ENCODE results near the gene DTYMK.

DTYMK gene

DNA sequence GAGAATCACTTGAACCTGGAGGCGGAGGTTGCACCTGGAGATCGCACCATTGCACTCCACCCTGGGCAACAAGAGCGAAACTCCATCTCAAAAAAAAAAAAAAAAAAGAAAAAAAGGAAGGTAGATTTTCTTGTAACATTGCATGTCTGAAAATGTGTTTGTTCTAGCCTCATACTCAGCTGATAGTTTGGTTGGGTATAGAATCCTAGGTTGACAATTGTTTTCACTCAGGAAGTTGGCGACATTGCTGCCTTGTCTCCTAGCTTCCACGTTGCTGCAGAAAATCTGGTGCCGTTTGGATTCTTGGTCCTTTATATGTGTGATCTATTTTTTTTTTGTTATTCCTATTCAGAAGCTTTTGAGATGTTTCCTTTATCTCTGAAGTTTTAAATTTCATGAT, 19.9 kb upstream of the DTYMK start:
- peak; percentile 10 for DNase-seq (ENCODE audit: low read depth)

DNA sequence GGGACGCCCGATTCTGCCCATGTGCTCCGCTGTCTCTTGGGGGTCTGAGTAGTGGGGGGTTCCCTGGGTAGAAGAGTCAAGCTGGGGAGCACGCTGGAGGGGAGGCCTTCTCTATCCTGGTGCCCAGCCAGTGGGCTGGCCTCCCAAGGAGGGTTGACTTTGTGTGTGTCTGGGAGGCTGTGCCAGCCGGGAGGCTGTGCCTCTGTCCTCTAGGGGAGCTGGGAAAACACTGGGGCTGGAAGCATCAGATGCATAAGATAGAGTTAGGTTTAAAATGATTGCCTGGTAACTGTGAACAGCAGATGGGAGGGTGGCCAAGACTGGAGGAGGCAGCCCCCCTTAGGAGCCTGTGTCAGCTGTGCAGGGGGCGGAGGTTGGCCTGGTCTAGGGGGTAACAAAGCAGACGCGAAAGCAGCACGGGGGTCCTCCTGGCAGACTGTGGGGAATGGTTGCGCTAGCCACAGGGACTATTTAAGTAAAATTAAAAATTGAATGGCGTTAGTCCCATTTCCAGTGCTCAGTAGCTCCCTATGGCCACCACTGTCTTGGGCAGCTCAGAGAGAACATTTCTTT, 16.5 kb upstream of the DTYMK start:
- DNase-seq (ENCODE audit: low read depth), result no peak

DNA sequence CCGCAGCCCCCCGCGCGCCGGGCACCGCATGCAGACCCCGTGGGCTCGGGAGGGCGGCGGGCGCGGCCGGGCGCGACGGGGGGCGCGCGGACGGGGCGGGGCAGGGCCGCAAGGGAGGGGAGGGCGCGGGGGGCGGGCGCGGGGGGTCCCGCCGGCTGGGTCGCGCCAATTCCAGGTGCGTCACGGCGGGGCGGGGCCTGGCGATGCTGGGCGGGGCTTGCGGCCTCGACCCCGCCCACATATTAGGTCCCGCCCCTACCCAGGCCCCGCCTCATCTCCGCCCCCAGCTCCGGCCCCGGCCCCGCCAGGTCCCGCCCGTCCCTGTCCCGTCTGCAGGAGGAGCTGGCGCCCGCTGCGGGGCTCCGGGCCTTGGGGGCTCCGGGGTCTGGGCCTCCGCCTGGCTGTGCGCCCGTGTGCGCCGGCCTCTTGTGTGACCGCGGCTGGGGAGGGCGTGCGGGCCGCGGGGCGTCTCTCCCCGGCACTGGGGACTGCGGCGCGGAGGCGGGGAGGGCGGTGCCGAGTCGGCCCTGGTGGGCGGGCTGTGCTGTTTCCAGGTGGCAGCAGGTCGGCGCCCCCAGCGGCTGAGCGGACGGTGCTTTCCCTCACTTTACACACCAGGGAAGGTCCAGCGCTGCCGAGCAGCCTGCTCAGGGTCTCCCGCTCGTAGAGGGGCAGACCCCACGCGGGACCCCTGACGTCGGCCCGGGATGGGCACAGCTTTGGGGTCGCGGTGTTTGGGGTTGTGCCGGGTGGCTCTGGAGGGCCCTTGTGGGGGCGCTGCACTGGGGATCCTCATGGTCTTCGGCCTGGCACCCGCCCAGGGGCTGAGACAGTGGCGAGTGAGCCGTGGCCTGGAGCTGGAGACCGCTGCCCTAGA, 15.8 kb upstream of the DTYMK start:
- peak; percentile 62 for DNase-seq (ENCODE audit: low read depth)

DNA sequence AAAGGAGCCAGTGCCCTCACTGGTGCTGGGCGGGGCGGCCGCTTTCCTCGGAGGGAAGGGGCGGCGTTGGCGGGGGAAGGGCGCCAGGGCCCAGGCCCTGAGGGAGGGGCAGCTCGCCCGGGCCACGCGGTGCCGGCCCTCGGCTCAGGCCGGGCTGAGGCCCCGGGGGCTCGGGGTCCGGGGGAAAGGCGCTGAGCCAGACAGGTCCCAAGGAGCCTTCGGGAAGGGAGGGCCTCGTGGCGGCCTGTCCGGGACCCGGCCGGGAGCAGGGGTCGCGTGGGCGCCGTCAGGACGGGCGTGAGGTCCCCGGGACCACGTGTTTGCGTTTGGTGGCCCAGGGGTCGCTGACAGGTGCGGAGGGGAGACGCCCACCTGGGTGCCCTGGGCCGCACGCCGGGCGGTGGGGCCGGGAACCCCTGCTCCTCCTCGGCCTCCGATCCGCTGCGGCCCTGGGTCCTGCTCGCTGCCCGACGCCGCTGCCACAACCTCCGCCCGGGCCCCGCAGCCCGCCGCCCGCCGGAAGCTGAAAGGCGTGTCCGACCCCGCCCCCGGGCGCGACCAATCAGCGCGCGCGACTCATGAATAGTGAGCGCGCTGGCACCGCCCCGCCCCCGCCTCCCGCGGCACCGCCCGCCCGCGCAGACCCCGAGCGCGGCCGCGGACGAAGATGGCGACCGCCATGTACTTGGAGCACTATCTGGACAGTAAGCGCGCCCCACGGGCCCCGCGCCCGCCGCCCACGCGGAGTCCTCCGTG, 15.0 kb upstream of the DTYMK start, which contains the start of gene ING5:
TSS of gene ING5 (plus strand) at position 641 of the 756 bp plus-strand sequence. CDS start at position 668, 27 bp downstream.
- peak; percentile 82 for DNase-seq (ENCODE audit: low read depth)

DNA sequence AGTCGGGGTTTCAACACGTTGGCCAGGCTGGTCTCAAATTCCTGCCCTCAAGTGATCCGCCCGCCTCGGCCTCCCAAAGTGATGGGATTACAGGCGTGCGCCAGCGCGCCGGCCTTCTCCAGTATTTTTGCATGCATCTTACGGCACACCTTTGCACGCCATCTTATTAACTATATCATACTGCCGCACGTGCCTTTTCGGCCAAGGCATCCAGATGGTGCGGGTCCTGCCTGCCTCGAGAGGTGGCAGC, 14.5 kb upstream of the DTYMK start:
- DNase-seq (ENCODE audit: low read depth), result peak; percentile 64

DNA sequence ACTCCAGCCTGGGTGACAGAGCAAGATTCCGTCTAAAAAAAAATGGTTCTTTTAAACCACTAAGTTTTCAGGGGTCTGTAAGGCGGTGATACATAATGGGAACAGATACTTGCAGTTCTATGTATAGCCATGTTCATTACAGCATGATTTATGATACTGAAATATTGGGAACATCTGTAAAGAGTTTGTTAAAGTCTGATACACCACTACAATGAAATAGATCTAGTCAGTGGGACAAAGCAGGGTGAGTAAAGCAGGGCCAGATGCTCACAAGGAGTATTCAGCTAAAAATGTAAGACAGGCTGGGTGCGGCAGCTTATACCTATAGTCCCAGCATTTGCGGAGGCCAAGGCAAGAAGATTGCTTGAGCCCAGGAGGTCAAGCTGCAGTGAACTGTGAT, 9.0 kb upstream of the DTYMK start:
- DNase-seq (ENCODE audit: low read depth), result no peak

DNA sequence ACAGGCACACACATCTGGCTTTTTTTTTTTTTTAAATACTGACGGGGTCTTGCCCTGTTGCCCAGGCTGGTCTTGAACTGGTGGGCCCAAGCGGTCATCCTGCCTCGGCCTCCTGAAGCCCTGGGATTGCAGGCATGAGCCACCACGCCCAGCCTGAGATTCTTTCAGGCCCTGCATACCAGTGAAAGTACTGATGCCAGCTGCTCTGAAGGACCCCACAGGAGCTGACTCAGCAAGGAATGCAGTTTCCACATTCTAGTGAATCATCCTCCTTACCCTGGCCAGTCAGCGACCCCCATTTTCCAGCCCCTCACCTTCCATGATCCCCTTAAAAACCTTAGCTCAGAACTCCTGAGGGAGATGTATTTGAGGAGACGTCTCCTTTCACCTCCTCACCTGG, 5.8 kb upstream of the DTYMK start:
- peak; percentile 91 for DNase-seq (ENCODE audit: low read depth)

DNA sequence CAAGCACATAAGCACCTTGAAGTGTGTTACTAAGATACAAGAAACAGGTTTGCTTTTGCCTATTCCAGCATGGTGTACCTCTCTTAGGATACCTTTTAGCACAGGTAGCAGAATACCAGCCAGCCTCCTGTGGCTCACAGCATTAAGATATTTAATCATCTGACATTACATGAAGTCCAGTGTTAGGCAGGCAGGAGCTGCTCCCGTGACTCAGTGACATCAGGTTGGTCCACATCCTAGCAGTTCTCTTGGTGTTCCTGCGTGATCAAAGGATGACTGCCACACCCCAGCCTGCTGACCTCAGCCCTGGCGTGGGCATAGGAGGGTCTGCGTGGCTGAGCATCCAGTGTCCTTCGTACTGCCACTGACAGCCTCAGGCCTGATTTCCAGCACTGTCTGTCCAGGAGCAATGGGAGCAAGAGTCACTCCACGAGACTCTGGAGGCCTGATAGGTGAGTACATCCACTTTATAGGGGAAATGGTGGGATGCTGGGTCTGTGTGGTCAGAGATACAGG, 3.6 kb upstream of the DTYMK start:
- DNase-seq (ENCODE audit: low read depth), result no peak

DNA sequence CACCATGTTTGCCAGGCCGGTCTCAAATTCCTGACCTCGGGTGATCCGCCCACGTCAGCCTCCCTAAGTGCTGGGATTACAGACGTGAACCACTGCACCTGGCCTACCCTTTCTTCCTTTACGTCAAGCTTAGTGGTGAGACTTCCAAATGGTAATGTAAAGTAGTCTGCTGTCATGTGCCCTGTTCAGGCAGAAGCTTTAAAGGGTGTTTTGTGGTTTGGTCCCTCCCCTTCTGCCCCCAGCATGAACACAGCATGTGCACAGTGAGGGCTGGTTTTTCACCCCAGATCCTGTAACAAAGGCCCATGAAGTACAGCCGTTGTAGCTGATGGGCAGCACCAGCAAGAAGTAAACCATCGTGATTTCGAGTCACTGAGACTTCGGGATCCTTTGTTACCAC, 2.7 kb upstream of the DTYMK start:
- no peak for DNase-seq (ENCODE audit: low read depth)

DNA sequence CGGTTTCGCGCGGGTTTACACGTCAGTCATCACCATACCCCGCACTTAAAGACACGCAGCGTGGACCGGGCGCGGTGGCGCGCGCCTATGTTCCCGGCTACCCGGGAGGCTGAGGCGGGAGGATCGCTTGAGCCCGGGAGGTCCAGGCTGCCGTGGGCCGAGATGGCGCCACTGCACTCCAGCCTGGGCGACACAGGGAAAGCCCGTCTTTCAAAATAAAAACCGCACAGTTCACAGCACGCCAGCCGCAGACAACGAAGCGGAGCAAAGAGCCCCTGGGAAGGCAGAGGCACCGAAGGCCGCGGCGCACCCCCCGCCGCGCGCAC, 328 bp downstream of the DTYMK start:
- no peak for DNase-seq (ENCODE audit: low read depth)

DNA sequence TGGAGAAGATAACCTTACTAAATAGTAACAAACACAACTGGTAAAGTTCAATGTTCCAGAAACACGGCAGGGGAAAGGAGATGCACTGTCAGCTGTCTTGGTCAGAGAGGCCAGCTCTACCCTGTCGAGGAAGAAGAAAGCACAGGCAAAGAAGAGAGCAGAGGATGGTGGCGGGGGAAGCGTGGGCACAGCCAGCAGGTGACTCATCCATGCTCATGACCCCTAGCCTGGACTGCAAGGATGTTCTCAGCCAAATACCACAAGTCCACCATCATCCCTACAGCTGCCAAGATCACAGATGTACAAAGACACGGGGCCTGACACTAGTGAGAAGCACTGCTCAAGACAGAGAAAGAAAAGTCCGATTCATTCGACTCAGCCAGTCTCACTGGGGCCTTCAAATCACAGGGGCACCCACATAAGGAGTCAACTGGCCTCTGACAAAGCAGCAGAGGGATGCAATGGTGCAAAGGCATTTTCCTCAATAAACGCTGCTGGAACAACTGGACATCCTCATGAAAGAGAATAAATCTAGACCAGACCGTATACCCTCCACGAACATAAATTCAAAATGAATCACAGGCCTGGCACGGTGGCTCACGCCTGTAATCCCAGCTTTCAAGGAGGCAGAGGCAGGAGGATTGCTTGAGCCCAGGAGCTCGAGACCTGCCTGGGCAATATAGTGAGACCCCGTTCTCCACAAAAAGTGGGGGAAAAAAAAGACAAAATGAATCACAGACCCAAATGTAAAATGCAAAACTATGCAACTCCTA, 5.6 kb downstream of the DTYMK start:
- DNase-seq (ENCODE audit: low read depth), result peak; percentile 98

DNA sequence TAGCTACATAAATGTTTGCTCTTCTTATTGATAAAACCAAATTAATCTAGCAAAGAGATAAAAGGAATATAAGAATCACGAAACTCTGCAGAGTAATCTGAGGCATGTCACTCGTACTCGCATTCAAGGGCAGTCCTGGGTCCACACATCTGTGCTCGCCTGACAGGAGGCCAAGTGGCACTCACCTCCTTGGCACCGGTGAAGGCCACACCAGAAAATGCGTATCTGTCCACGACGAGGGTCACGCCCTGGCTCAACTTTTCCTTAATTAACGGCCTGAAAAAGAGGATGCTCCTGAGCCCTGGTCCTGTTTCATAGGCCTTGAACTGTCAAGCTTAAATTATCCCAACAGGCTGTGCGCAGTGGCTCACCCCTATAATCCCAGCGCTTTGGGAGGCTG, 6.6 kb downstream of the DTYMK start:
- no peak for DNase-seq (ENCODE audit: low read depth)

DNA sequence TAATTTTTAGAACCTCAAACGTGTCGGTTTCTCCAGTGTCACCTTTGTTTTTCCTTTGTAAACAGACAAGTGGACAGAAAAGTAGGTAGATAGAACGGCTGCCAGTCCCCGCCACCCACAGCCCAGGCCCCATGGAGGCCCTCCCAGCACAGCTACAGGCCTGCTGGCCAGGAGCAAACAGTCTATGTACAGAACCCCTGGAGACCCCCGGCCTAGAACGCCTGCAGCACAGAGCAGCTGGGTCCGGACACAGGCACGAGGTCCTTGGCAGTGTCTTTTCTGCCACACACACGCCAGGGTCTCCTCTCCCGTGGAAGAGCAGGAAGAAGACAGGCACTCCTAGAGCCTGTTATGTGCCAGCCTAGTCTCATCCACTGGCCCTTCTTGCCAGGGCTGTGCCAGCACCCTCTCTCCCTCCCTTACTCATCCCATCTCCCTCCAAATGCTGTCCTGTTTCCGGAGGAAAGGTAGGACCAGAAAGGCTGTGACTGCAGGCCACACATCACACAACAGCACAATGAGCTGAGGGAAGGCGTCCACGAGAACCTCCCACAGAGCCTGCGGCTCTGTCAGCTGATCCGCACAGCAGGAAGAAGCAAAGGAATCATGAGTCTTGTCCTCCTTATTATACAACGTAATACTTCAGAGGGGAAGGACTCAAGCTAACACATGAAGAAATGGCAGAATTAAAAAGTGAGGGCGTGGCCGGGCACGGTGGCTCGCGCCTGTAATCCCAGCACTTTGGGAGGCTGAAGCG, 7.7 kb downstream of the DTYMK start:
- no peak for DNase-seq (ENCODE audit: low read depth)

DNA sequence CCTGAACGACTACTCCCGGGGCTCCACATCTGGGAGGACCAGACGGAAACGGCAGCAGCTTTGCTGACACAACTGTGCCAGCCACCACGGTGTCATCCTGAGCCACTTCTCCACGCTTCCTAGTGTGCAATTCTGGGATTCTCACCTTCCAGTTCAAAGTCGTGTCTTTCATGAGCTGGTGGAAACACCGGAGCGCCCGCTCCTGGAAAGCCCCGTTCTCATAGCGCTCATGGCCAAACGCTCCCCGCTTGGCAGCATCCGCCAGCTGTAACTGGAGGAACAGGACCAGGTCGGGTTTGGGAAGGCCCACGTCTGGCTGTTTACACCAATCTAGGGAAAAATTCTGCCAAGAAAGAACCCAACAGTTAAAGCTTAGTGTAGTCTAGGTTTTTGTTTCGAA, 8.3 kb downstream of the DTYMK start:
- no peak for DNase-seq (ENCODE audit: low read depth)

DNA sequence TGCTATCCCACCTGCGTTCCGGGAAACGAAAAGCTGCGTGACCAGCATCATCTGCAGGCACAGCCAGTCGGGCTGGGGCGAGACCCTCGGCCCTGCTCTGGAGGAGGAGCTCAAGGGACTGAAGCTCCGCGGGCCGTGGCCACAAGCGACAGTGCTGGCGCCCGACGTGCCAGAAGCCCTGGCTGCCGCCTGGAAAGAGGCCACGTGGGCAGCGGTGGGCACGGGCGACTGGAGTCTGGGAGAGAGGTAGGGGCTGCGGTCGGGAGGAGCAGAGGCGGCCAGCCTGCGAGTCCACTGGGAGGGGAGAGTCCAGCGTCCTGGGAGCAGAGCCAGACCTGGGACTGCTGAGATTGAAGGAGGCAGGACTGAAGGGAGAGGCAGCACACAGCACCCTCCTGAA, 9.2 kb downstream of the DTYMK start:
- no peak for DNase-seq (ENCODE audit: low read depth)

DNA sequence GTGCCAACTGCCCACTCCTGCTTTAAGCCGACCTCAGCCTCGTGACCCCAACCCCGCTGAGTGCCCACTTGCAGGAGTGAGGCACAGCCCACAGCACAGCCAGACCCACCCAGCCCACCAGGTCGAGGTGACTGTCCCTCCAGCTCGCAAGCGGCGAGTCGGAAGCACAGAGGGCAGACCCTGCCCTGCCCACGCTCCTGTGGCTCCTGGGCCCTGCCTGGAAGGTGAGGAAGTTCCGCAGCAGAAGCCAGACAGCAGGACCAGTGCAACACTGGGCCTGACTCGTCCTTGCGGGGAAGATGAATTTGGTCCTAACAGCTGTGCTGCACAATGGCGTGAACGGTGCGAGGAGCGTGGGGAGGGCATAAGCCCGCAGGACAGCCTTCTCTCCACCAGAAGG, 9.9 kb downstream of the DTYMK start:
- DNase-seq (ENCODE audit: low read depth), result no peak

DNA sequence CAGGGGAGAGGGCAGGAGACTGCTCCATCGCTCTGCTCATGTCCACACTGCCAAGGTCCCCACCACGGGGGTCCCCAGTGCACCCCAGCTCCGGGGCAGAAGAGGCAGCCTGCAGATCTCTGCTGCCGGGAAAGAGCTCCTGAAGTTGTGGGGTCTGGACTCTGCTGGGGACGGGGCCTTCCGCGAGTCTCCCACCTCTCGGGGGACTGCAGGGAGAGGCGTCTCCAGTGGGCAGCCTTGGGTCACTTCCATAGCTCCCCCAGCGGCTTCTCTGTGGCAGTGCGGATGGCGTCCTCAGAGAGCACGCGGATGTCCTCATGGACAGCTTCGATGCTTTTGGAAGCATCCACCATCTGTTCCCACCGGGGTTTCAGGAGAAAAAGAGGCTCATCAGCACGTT, 10.7 kb downstream of the DTYMK start:
- DNase-seq (ENCODE audit: low read depth), result no peak

DNA sequence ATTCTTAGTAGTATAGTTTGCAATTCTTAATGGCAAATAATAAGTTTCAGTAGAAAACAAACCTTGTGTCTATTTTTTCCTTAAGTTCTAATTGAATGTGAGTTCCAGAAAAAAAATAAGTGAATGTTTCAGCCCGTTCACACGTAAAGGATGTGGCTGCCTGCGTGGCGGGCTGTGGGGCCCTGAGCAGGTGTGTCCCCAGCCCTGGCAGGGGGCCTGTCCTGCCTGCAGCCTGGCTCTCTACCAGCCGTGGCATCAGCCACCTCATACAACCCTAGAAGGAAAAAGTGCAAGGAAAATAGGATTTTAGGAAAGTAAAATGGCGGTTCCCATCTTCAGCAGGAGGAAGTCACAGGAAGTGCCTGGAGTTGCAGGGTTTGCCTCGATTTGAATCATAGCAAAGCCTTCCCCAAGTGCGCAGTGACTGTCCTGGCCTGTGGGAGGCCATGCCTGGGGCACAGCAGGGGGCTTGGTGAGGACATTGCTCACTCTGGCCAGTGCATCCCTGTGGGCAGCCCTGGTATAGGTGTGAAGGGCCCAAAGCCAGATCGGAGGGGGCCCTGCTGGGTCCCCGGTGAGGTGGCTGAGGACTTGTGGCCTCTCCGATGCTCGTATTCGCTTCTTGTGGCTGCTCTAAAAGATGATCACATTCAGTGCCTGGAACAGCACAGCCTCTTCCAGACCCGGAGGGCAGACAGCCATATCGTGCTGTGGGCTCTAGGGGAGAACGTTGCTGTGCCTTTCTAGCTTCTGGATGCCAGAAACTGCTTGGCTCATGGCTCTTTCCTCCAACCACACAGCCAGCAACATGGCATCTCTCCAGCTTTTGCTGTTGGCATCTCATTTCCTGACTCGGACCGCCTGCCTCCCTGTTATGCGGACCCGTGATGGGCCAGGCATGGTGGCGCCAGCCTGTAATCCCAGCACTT, 12.6 kb downstream of the DTYMK start:
- DNase-seq (ENCODE audit: low read depth), result no peak

DNA sequence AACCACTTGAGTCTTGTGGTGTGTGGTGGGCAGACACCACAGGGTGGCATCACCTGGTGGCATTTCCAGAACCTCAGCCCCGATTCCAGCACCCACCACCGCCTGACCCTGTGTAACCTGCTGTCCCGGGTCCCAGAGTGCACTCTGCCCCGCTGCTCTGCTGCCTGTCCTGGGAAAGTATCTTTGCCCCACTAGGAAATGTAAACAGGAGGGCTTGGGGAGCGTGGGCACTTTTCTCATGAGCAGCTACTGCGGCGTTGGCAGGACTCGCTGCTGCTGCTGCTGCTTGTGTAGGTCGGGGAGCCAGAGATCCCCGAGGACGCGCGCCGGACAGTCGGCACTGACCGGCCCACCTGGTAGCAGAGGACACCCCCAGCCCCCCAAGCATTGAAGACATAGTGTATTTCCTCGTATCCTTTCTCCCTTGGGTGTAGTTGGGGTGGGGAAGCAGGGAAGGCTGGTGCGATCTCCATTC, 13.4 kb downstream of the DTYMK start:
- DNase-seq (ENCODE audit: low read depth), result no peak
